GM12874 (cell line): ENCODE measurements around the gene CPN2.

ENCODE experiments used
- TF ChIP-seq, protein P1 (sequence below): IDR thresholded peaks from 2 replicates; pipeline ENCODE4 v1.5.1; 2011; ENCODE audit warnings: low read depth, mild to moderate bottlenecking, control low read depth, low read length, moderate library complexity; ENCODE audit not compliant: insufficient read depth

Gene CPN2, protein sequence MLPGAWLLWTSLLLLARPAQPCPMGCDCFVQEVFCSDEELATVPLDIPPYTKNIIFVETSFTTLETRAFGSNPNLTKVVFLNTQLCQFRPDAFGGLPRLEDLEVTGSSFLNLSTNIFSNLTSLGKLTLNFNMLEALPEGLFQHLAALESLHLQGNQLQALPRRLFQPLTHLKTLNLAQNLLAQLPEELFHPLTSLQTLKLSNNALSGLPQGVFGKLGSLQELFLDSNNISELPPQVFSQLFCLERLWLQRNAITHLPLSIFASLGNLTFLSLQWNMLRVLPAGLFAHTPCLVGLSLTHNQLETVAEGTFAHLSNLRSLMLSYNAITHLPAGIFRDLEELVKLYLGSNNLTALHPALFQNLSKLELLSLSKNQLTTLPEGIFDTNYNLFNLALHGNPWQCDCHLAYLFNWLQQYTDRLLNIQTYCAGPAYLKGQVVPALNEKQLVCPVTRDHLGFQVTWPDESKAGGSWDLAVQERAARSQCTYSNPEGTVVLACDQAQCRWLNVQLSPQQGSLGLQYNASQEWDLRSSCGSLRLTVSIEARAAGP

DNA sequence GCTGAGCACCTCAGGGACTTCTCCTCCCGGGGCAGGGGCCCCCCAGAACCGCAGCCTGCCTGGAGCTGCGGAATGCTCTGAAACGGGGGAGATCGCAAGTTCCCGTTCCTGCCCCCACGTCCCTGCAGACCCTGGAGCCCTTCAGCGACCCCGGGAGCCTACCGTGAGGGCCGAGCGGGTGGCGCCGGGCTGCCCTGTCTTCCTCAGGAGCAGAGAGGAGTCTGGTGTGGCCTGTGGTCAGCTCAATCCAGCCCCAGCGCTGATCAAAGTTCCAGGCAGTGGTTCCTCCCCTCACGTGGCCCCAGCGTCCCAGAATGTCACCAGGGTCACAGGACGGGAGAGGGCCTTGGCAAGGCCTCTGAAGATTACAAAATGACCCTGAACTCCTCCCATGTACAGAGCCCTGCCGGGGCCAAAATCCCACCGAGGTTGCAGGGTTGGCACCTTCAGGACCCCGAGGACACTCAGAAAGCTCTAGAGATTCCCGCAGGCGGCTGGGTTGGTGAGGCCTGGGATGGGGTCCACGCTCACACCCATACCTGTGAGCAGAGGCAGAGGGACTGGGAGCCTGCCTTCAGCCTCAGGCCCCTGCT is at the start of gene CPN2:
Gene CPN2 (minus strand): TSS at position 249 of the 593 bp plus-strand sequence. CDS start 8,626 bp downstream, outside the sequence.
- TF ChIP-seq, protein P1, sequence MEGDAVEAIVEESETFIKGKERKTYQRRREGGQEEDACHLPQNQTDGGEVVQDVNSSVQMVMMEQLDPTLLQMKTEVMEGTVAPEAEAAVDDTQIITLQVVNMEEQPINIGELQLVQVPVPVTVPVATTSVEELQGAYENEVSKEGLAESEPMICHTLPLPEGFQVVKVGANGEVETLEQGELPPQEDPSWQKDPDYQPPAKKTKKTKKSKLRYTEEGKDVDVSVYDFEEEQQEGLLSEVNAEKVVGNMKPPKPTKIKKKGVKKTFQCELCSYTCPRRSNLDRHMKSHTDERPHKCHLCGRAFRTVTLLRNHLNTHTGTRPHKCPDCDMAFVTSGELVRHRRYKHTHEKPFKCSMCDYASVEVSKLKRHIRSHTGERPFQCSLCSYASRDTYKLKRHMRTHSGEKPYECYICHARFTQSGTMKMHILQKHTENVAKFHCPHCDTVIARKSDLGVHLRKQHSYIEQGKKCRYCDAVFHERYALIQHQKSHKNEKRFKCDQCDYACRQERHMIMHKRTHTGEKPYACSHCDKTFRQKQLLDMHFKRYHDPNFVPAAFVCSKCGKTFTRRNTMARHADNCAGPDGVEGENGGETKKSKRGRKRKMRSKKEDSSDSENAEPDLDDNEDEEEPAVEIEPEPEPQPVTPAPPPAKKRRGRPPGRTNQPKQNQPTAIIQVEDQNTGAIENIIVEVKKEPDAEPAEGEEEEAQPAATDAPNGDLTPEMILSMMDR, result no peak

DNA sequence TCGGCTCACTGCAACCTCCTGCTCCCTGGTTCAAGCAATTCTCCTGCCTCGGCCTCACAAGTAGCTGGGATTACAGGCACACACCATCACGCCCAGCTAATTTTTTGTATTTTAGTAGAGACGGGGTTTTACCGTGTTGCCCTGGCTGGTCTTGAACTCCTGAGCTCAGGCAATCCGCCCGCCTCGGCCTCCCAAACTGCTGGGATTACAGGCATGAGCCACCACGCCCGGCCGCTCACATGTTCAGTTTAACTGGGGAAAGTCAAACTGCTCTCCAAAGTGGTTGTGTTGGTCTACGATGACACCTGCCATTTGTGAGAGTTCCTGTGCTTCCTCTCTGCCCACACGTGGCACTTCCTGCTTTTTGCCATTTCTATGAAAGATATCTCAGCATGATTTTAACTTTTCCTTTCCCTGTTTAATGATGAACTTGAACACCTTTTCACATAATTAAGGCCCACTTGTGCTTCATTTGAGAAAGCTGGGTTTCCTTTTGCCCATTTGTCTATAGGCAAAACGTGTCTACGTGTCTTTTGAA is 48.8 kb upstream of the CPN2 start:
- TF ChIP-seq, protein P1, result no peak

DNA sequence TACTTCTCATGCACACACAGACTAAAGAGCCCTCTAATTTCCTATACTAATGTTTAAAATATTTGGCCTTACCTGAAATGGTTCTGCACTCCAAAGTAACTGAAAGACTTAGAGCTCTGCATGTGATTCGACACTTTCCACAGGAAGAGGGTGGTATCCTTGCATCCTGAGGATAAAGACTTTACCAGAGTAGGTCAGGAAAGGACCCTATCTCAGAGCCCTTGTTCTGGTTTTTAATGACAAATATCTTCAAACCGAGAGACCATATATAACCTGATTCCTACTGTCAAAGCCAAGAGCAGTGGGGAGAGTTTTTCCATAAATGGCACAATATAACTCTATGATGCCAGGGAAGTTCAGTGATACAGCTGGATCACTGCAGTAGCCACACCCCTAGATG is 48.0 kb upstream of the CPN2 start, which contains the start of gene GP5:
Gene GP5 (minus strand): TSS at position 101 of the 400 bp plus-strand sequence. CDS start 984 bp downstream, outside the sequence.
- TF ChIP-seq, protein P1, result no peak

DNA sequence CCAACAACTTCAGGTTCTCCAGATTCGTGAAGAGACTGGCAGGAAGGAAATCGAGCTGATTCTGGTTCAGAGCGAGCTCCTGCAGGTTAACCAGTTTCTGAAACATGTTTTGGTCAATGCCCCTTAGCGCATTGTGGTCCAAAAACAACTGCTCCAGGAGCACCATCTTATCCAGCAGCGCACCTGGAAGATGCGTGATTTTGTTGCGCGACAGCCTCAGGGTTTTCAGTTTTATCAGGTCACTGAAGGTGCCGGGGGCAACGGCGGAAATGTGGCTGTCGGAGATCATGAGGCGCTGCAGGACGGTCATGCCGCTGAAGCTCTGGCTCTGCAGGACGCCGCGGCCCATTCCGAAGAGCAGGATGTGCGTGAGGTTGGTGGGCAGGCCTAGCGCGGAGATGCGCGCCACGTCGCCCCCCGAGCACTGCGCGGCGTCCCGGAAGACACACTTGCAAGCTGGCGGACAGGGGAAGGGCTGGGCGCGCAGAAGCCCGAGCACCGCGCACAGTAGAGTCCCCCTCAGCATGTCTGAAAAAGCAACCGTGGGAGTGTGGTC is 46.7 kb upstream of the CPN2 start:
- TF ChIP-seq, protein P1, result no peak

DNA sequence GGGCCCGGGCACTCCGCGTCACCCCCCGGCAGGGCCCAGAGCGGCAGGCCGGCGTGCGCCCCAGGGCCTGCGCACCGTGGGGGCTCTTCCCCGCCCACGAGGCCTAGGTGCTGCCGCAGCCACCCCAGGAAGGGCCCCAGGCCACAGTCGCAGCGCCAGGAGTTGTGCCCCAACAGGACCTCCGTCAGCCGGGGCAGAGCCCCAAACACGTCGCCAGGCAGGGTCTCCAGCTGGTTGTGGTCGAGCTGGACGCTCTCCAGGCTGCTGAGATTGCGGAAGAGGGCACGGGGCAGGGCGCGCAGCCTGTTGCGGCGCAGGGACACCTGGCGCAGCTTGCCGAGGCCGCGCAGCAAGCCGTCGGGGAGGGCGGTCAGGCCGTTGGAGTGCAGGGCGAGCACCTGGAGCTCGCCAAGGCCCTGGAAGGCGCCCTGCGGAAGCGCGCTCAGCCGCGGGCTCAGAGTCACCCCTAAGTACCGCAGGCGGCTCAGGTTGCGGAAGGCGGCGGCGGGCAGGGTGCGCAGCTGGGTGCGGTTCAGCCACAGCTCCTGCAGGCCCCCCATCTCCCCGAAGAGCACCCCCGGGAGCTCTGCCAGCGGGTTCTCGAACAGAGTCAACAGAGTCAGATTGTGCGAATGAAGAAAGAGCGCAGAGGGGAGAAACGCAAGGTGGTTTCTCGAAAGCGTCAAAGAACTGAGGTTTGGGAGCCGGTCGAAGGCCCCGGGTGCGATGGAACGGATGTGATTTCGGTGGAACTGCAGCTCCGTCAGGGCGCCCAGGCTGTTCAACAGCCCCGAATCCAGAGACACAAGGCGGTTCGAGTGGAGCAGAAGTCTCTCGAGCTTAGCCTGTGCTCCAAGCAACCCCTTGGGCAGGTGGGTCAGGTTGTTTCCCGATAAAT is 46.0 kb upstream of the CPN2 start:
- TF ChIP-seq, protein P1, result no peak

DNA sequence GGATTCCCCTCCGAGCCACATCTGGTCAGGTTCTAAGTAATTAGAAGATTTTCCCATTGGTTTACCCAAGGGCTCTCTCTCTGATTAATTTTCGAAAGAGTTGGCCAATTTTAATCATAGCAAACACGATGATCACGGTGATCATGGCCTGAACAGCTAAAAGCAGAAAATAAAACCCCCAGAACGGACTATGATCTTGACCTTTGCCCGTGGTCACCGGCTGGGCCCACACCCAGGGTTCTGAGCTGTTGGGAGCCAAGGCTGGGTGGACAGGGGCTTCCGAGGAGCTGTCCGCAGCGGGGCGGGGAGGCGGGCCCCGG is 45.4 kb upstream of the CPN2 start:
- TF ChIP-seq, protein P1, result no peak
